IgD-negative memory B cell (primary cell): ENCODE data around the gene EEA1. TPM values are rescaled to one million over a fixed set of nuclear protein-coding genes. Genes with fewer than 3 reads are reported as not detected.
A peak's percentile ranks its signal among the peaks of the same experiment; 100 is the strongest.

ENCODE experiments used
- H3K27ac Mint-ChIP-seq, 3 donors: one replicate each; pipeline ENCODE4 v1.8.0; 2020 to 2022; ENCODE audit warnings: mild to moderate bottlenecking in 3 of 3, mixed read lengths in 3 of 3, moderate library complexity in 1 of 3
- H3K27me3 Mint-ChIP-seq: one replicate; pipeline ENCODE4 v1.8.0; 2021; ENCODE audit warnings: mixed read lengths
- H3K36me3 Mint-ChIP-seq: one replicate; pipeline ENCODE4 v1.8.0; 2020; ENCODE audit warnings: mild to moderate bottlenecking, mixed read lengths
- H3K4me1 Mint-ChIP-seq, 3 donors: one replicate each; pipeline ENCODE4 v1.8.0; 2020 to 2022; ENCODE audit warnings: mixed read lengths in 3 of 3, mild to moderate bottlenecking in 1 of 3
- H3K4me3 Mint-ChIP-seq, 4 donors: one replicate each; pipeline ENCODE4 v1.8.0; 2020 to 2022; ENCODE audit warnings: mild to moderate bottlenecking in 4 of 4, mixed read lengths in 4 of 4, moderate library complexity in 3 of 4
- H3K9me3 Mint-ChIP-seq, 3 donors: one replicate each; pipeline ENCODE4 v1.8.0; 2020 to 2021; ENCODE audit warnings: mixed read lengths in 3 of 3, mild to moderate bottlenecking in 1 of 3
- polyA plus RNA-seq: library from polyadenylated mRNA; unstranded; fragments of 300-500 nt; fragmentation: Illumina TruSeq; gene quantifications from one replicate; pipeline ENCODE4 v1.2.3, GENCODE V29; 2021

Gene EEA1
- polyA plus RNA-seq, 1 donor from 2014 or later = 20.5 TPM

GRCh38 chr12:92926549-92926948 is 2.5 kb downstream of the EEA1 start:
- Mint-ChIP-seq H3K36me3 (peaks cover 7% of the 10 kb centered on the region), H3K27me3 (no peaks in the 10 kb centered on the region), H3K27ac (peak overlapping the region in 1 of 3 donors; percentile 95), H3K4me3 (peak overlapping the region in 3 of 4 donors; percentile 95 to 96 (median 95)), H3K9me3 (no peaks in the 10 kb centered on the region), H3K4me1 (peaks cover 29 to 40% (median 39%) of the 10 kb centered on the region in 3 donors)

- no peaks in the 10 kb centered on the region for H3K9me3 Mint-ChIP-seq
- H3K36me3 Mint-ChIP-seq = peaks cover 7% of the 10 kb centered on the region
- H3K4me1 Mint-ChIP-seq = peaks cover 12 to 21% (median 19%) of the 10 kb centered on the region in 3 donors
- peak overlapping the region in 1 of 3 donors; percentile 21 for H3K27ac Mint-ChIP-seq
- H3K27me3 Mint-ChIP-seq = no peaks in the 10 kb centered on the region
- H3K4me3 Mint-ChIP-seq = peak overlapping the region in 1 of 4 donors; percentile 63
Measured at GRCh38 chr12:92921877-92922276, 7.2 kb downstream of the EEA1 start.

- H3K27me3 Mint-ChIP-seq = no peaks in the 10 kb centered on the region
- peaks cover 0 to 2% (median 0%) of the 10 kb centered on the region in 3 donors for H3K9me3 Mint-ChIP-seq
- H3K4me1 Mint-ChIP-seq = peaks cover 6 to 25% (median 11%) of the 10 kb centered on the region in 3 donors
- no peak overlapping the region for H3K27ac Mint-ChIP-seq
- peaks cover 4% of the 10 kb centered on the region for H3K36me3 Mint-ChIP-seq
- H3K4me3 Mint-ChIP-seq = no peak overlapping the region
Measured at GRCh38 chr12:92915365-92915764, 13.7 kb downstream of the EEA1 start.

- Mint-ChIP-seq H3K4me1 (peaks cover 6 to 25% (median 11%) of the 10 kb centered on the region in 3 donors), H3K27ac (peak overlapping the region in 1 of 3 donors; percentile 9), H3K9me3 (peaks cover 0 to 2% (median 0%) of the 10 kb centered on the region in 3 donors), H3K36me3 (peaks cover 4% of the 10 kb centered on the region), H3K4me3 (peak overlapping the region in 1 of 4 donors; percentile 46), H3K27me3 (no peaks in the 10 kb centered on the region)
Measured at GRCh38 chr12:92914170-92914569, 14.9 kb downstream of the EEA1 start.

- Mint-ChIP-seq H3K27ac (no peak overlapping the region), H3K4me1 (peaks cover 8 to 28% (median 11%) of the 10 kb centered on the region in 3 donors)
Measured at GRCh38 chr12:92912672-92913071, 16.4 kb downstream of the EEA1 start.

GRCh38 chr12:92912052-92912451 is 17.0 kb downstream of the EEA1 start:
- Mint-ChIP-seq H3K27ac (peak overlapping the region in 1 of 3 donors; percentile 26), H3K4me1 (peaks cover 13 to 33% (median 17%) of the 10 kb centered on the region in 3 donors), H3K27me3 (no peaks in the 10 kb centered on the region), H3K4me3 (peak overlapping the region in 1 of 4 donors; percentile 13), H3K36me3 (peaks cover 4% of the 10 kb centered on the region), H3K9me3 (peaks cover 0 to 4% (median 0%) of the 10 kb centered on the region in 3 donors)

More at GRCh38 chr12:92912672-92913071, 16.4 kb downstream of the EEA1 start:
- no peak overlapping the region for H3K4me3 Mint-ChIP-seq
- H3K9me3 Mint-ChIP-seq = peaks cover 0 to 4% (median 0%) of the 10 kb centered on the region in 3 donors
- H3K36me3 Mint-ChIP-seq = peaks cover 4% of the 10 kb centered on the region
- no peaks in the 10 kb centered on the region for H3K27me3 Mint-ChIP-seq

GRCh38 chr12:92911339-92911738 is 17.8 kb downstream of the EEA1 start:
- Mint-ChIP-seq H3K27ac (no peak overlapping the region), H3K4me3 (peak overlapping the region in 1 of 4 donors; percentile 65), H3K9me3 (peaks cover 0 to 4% (median 0%) of the 10 kb centered on the region in 3 donors), H3K27me3 (no peaks in the 10 kb centered on the region), H3K36me3 (peaks cover 2% of the 10 kb centered on the region), H3K4me1 (peaks cover 14 to 33% (median 22%) of the 10 kb centered on the region in 3 donors)

- peaks cover 17 to 29% (median 27%) of the 10 kb centered on the region in 3 donors for H3K4me1 Mint-ChIP-seq
- H3K27me3 Mint-ChIP-seq = no peaks in the 10 kb centered on the region
- peak overlapping the region in 1 of 4 donors; percentile 36 for H3K4me3 Mint-ChIP-seq
- no peak overlapping the region for H3K27ac Mint-ChIP-seq
- peaks cover 3% of the 10 kb centered on the region for H3K36me3 Mint-ChIP-seq
- peaks cover 0 to 3% (median 0%) of the 10 kb centered on the region in 3 donors for H3K9me3 Mint-ChIP-seq
Measured at GRCh38 chr12:92908108-92908507, 21.0 kb downstream of the EEA1 start.

GRCh38 chr12:92905811-92906554 is 23.1 kb downstream of the EEA1 start:
- no peak overlapping the region for H3K4me3 Mint-ChIP-seq
- H3K36me3 Mint-ChIP-seq = peaks cover 3% of the 10 kb centered on the region
- peaks cover 10 to 16% (median 15%) of the 10 kb centered on the region in 3 donors for H3K4me1 Mint-ChIP-seq
- no peak overlapping the region for H3K27ac Mint-ChIP-seq
- peaks cover 0 to 3% (median 0%) of the 10 kb centered on the region in 3 donors for H3K9me3 Mint-ChIP-seq
- H3K27me3 Mint-ChIP-seq = no peaks in the 10 kb centered on the region

GRCh38 chr12:92905258-92905810 is 23.8 kb downstream of the EEA1 start:
- Mint-ChIP-seq H3K36me3 (peaks cover 3% of the 10 kb centered on the region), H3K4me1 (peaks cover 10 to 16% (median 15%) of the 10 kb centered on the region in 3 donors), H3K27me3 (no peaks in the 10 kb centered on the region), H3K27ac (no peak overlapping the region), H3K4me3 (no peak overlapping the region), H3K9me3 (peaks cover 0 to 3% (median 0%) of the 10 kb centered on the region in 3 donors)

GRCh38 chr12:92900941-92901340 is 28.2 kb downstream of the EEA1 start:
- H3K4me1 Mint-ChIP-seq = peaks cover 9 to 15% (median 10%) of the 10 kb centered on the region in 3 donors
- H3K9me3 Mint-ChIP-seq = no peaks in the 10 kb centered on the region
- peaks cover 9% of the 10 kb centered on the region for H3K36me3 Mint-ChIP-seq
- H3K27ac Mint-ChIP-seq = no peak overlapping the region
- H3K4me3 Mint-ChIP-seq = no peak overlapping the region
- H3K27me3 Mint-ChIP-seq = no peaks in the 10 kb centered on the region

GRCh38 chr12:92899386-92900001 is 29.6 kb downstream of the EEA1 start:
- Mint-ChIP-seq H3K27me3 (no peaks in the 10 kb centered on the region), H3K27ac (peak overlapping the region in 1 of 3 donors; percentile 21), H3K9me3 (no peaks in the 10 kb centered on the region), H3K36me3 (peaks cover 10% of the 10 kb centered on the region), H3K4me3 (no peak overlapping the region), H3K4me1 (peaks cover 9 to 11% (median 10%) of the 10 kb centered on the region in 3 donors)

- peaks cover 11 to 13% (median 12%) of the 10 kb centered on the region in 3 donors for H3K4me1 Mint-ChIP-seq
- no peaks in the 10 kb centered on the region for H3K27me3 Mint-ChIP-seq
- no peaks in the 10 kb centered on the region for H3K9me3 Mint-ChIP-seq
- peaks cover 11% of the 10 kb centered on the region for H3K36me3 Mint-ChIP-seq
- H3K4me3 Mint-ChIP-seq = no peak overlapping the region
- peak overlapping the region in 1 of 3 donors; percentile 21 for H3K27ac Mint-ChIP-seq
Measured at GRCh38 chr12:92898755-92899154, 30.3 kb downstream of the EEA1 start.

- peaks cover 13 to 17% (median 17%) of the 10 kb centered on the region in 3 donors for H3K4me1 Mint-ChIP-seq
- no peak overlapping the region for H3K27ac Mint-ChIP-seq
- peaks cover 8% of the 10 kb centered on the region for H3K36me3 Mint-ChIP-seq
Measured at GRCh38 chr12:92897844-92898243, 31.3 kb downstream of the EEA1 start.

GRCh38 chr12:92890601-92891106 is 38.4 kb downstream of the EEA1 start:
- Mint-ChIP-seq H3K4me1 (peaks cover 12 to 26% (median 14%) of the 10 kb centered on the region in 3 donors), H3K36me3 (peaks cover 10% of the 10 kb centered on the region), H3K27me3 (no peaks in the 10 kb centered on the region), H3K4me3 (no peak overlapping the region), H3K9me3 (no peaks in the 10 kb centered on the region), H3K27ac (no peak overlapping the region)

More at GRCh38 chr12:92897844-92898243, 31.3 kb downstream of the EEA1 start:
- Mint-ChIP-seq H3K9me3 (no peaks in the 10 kb centered on the region), H3K27me3 (no peaks in the 10 kb centered on the region), H3K4me3 (no peak overlapping the region)
